Keratinocyte (primary cell): ENCODE results near the gene C12orf75.

Experiments
- EZH2 ChIP-seq: IDR thresholded peaks from one replicate; pipeline ENCODE4 v1.6.1; 2012; ENCODE audit warnings: inconsistent platforms, mild to moderate bottlenecking, low read length, moderate library complexity
- TF ChIP-seq, protein P1 (sequence below), 3 experiments: IDR thresholded peaks in 1 of 3; conservative IDR thresholded peaks in 1 of 3; optimal IDR thresholded peaks in 1 of 3; 2 replicates in 2 of 3; 3 replicates in 1 of 3; pipeline versions ENCODE3 to v1.5.1; 2011; ENCODE audit warnings: low read length in 3 of 3, mild to moderate bottlenecking in 3 of 3, moderate library complexity in 2 of 3, control low read depth in 1 of 3, inconsistent platforms in 1 of 3; ENCODE audit not compliant: insufficient read depth in 2 of 3; ENCODE audit errors: extremely low read depth in 1 of 3

- TF ChIP-seq, protein P1, sequence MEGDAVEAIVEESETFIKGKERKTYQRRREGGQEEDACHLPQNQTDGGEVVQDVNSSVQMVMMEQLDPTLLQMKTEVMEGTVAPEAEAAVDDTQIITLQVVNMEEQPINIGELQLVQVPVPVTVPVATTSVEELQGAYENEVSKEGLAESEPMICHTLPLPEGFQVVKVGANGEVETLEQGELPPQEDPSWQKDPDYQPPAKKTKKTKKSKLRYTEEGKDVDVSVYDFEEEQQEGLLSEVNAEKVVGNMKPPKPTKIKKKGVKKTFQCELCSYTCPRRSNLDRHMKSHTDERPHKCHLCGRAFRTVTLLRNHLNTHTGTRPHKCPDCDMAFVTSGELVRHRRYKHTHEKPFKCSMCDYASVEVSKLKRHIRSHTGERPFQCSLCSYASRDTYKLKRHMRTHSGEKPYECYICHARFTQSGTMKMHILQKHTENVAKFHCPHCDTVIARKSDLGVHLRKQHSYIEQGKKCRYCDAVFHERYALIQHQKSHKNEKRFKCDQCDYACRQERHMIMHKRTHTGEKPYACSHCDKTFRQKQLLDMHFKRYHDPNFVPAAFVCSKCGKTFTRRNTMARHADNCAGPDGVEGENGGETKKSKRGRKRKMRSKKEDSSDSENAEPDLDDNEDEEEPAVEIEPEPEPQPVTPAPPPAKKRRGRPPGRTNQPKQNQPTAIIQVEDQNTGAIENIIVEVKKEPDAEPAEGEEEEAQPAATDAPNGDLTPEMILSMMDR (optimal IDR thresholded peaks at IDR 0.05 in 1 of 3, IDR thresholded peaks at IDR 0.05 in 1 of 3, conservative IDR thresholded peaks at IDR 0.05 in 1 of 3; ENCODE audit: extremely low read depth in 1 of 3, insufficient read depth in 2 of 3, low read length in 3 of 3), result no peak
- TF ChIP-seq EZH2, result no peak
These were observed 69.1 kb downstream of the C12orf75 start for GRCh38 chr12:105399428-105400081.
